Testis (tissue), 2 donors: ENCODE results near the gene MTHFR.

Experiments used
- CTCF ChIP-seq, 3 experiments: fragments of 450-650 bp in 2 of 3; fragments of 200-600 bp in 1 of 3; sonication (generic) in 1 of 3; IDR thresholded peaks; one replicate each; pipeline ENCODE4 v1.5.1; 2016 to 2019; ENCODE audit warnings: antibody characterized with exemption in 3 of 3, mild to moderate bottlenecking in 2 of 3, moderate library complexity in 1 of 3
- POLR2A ChIP-seq: fragments of 450-650 bp; IDR thresholded peaks from one replicate; pipeline ENCODE4 v1.6.1; 2017; ENCODE audit warnings: antibody characterized with exemption, mild to moderate bottlenecking, moderate library complexity

GRCh38 chr1:11842154-11843041 is 36.6 kb upstream of the MTHFR start:
- no peak for TF ChIP-seq POLR2A
- TF ChIP-seq CTCF (IDR thresholded peaks at IDR 0.05) = no peak
